ENCODE results near the gene TMEM63C.
"Not testable (repeated sequence)": the region's sequence is repeated elsewhere in the genome, so short reads cannot be mapped to it uniquely, and the experiment has no call there.

Gene TMEM63C

DNA sequence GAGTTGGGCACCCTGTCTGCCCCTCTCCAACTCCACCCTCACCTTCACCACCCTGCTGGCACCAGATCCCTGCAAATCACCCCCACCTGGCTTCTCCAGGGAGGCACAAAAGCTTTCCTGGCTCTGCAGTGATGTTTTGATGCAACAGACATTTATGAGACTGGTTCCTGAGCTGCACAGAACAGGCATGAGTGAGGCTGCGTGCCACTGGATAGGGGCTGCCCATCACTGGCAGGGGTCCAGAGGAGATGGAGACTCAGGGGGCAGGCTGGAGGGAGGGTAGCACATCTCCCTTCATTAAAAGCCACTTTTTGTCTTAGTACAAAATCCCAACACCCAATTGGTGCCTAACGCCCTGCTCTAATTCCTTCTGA, 22.7 kb upstream of the TMEM63C start:
- H3K9ac ChIP-seq (ENCODE audit: low read length) = no peak overlapping the region
- peaks cover 39% of the 10 kb centered on the region for H3K27me3 ChIP-seq (replicated peaks; ENCODE audit: control insufficient read depth, insufficient read depth, low read length)
- H3K36me3 ChIP-seq (ENCODE audit: control insufficient read depth, insufficient read depth, low read length, severe bottlenecking) = no peaks in the 10 kb centered on the region
- no peak overlapping the region for H3K4me3 ChIP-seq (ENCODE audit: low read length)
- no peaks in the 10 kb centered on the region for H3K9me3 ChIP-seq (ENCODE audit: control insufficient read depth, low read length)
- no peak for DNase-seq (ENCODE audit: low read depth)
- peaks cover 9% of the 10 kb centered on the region for H3K4me1 ChIP-seq (ENCODE audit: control insufficient read depth, insufficient read depth, low read length)

DNA sequence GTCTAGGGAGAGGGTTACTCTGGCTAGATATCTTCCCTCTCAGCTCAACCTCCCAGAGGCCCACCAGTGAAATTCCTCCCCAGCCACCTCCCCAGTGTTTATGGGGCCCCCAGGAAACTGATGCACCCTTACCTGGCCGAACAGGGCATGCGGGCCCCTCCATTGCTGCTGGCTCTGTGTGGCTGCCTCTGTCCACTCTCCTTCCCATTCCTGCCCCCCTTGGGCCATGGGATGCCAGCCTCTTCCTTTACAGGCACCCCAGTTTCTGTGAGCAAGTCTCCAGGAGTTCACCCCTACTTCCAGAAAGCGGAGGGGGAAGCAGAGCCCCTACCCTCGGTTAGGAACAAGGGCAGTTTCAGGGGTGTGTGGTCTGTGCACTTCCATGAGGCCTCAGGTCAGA, 20.6 kb upstream of the TMEM63C start:
- Histone ChIP-seq H3K9ac (ENCODE audit: low read length) (no peak overlapping the region), H3K36me3 (ENCODE audit: control insufficient read depth, insufficient read depth, low read length, severe bottlenecking) (no peaks in the 10 kb centered on the region), H3K27me3 (replicated peaks; ENCODE audit: control insufficient read depth, insufficient read depth, low read length) (peaks cover 19% of the 10 kb centered on the region)

DNA sequence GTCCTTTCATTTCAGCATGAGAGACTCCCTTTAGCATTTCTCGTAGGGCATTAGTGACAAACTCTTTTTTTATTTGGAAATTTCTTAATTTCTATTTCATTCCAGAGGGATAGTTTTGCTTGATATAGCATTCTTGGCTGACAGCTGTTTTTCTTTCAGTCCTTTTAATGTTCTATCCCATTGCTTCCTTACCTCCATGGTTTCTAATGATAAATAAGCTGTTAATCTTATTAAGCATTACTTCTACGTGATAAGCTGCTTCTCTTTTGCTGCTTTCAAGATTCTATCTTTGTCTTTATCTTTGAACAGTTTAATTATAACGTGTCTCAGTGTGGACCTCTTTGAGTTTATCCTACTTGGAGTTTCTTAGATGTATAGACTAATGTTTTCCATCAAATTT, 11.6 kb upstream of the TMEM63C start:
- no peak overlapping the region for H3K4me3 ChIP-seq (ENCODE audit: low read length)
- H3K9ac ChIP-seq (ENCODE audit: low read length) = no peak overlapping the region
- no peak for DNase-seq (ENCODE audit: low read depth)
- H3K36me3 ChIP-seq (ENCODE audit: control insufficient read depth, insufficient read depth, low read length, severe bottlenecking) = no peaks in the 10 kb centered on the region
- H3K27me3 ChIP-seq (replicated peaks; ENCODE audit: control insufficient read depth, insufficient read depth, low read length) = peaks cover 9% of the 10 kb centered on the region
- no peaks in the 10 kb centered on the region for H3K4me1 ChIP-seq (ENCODE audit: control insufficient read depth, insufficient read depth, low read length)
- H3K9me3 ChIP-seq (ENCODE audit: control insufficient read depth, low read length) = peaks cover 21% of the 10 kb centered on the region

More for the DNA sequence above, 20.6 kb upstream of the TMEM63C start:
- H3K4me3 ChIP-seq (ENCODE audit: low read length) = no peak overlapping the region
- peaks cover 9% of the 10 kb centered on the region for H3K4me1 ChIP-seq (ENCODE audit: control insufficient read depth, insufficient read depth, low read length)
- no peak for DNase-seq (ENCODE audit: low read depth)
- no peaks in the 10 kb centered on the region for H3K9me3 ChIP-seq (ENCODE audit: control insufficient read depth, low read length)

DNA sequence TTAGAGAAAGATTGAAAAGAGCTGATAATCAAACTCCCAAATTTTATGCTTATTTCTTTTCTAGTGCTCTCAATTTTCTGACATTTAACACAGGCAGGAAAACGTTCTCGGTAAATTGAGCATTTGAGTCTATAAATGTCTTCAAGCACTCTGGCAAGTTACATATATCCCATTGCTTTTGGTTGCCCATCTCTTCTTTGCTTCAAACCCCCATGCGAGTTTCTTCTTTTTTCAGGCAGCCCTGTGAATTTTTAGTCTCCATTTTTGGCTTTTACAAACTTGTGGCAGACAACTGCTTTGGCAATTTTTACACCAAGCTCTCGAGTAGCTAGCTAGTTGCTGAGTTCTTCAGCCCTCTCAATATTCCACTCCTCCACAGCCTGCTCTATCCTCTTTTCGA, 8.7 kb upstream of the TMEM63C start:
- H3K27me3 ChIP-seq (replicated peaks; ENCODE audit: control insufficient read depth, insufficient read depth, low read length) = peaks cover 13% of the 10 kb centered on the region
- H3K9me3 ChIP-seq (ENCODE audit: control insufficient read depth, low read length) = peaks cover 21% of the 10 kb centered on the region
- H3K4me1 ChIP-seq (ENCODE audit: control insufficient read depth, insufficient read depth, low read length) = no peaks in the 10 kb centered on the region
- DNase-seq (ENCODE audit: low read depth) = no peak
- H3K9ac ChIP-seq (ENCODE audit: low read length) = no peak overlapping the region
- H3K36me3 ChIP-seq (ENCODE audit: control insufficient read depth, insufficient read depth, low read length, severe bottlenecking) = no peaks in the 10 kb centered on the region
- H3K4me3 ChIP-seq (ENCODE audit: low read length) = no peak overlapping the region

DNA sequence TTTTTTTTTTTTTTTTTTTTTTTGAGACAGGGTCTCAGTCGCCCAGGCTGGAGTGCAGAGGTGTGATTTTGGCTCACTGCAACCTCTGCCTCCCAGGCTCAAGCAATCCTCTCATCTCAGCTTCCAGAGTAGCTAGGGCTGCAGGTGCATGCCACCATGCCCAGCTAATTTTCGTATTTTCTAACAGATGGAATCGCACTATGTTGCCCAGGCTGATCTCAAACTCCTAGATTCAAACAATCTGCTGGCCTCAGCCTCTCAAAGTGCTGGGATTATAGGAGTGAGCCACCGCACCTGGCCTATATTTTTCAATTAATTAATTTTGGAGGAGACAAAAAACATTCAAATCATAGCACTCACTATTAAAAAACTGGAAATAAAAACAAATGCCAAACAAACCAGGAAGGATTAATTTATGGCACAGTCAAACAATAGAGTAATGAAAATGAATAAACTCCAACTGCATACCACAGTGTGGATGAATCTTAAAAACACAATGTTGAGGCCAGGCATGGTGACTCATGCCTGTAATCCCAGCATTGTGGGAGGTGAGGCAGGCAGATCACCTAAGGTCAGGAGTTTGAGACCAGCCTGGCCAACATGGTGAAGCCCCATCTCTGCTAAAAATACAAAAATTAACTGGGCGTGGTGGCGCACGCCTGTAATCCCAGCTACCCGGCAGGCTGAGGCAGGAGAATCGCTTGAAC, 7.5 kb upstream of the TMEM63C start:
- H3K36me3 ChIP-seq (ENCODE audit: control insufficient read depth, insufficient read depth, low read length, severe bottlenecking); DNase-seq (ENCODE audit: low read depth): not testable (repeated sequence)
- H3K27me3 ChIP-seq (replicated peaks; ENCODE audit: control insufficient read depth, insufficient read depth, low read length) = peaks cover 13% of the 10 kb centered on the region

DNA sequence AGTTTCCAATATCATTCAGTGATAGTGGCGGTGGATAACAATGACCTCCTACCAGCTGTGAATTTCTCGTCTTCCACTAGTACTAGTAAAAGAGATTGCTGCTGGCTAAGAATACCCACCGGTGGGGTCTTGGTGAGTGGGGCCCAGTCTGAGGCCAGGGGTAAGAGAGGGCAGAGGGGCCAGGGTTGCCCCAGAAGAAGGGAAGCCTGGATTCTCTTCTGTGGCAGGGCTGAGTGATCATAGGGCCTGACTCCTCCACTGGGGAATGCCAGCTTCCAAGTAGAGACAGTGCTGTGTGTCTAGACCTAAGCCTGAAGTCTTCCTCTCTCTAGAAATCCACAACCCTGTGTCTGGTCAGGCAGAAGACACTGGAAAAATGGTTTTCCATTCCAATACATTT, 5.8 kb upstream of the TMEM63C start:
- H3K9me3 ChIP-seq (ENCODE audit: control insufficient read depth, low read length) = peaks cover 4% of the 10 kb centered on the region
- no peaks in the 10 kb centered on the region for H3K4me1 ChIP-seq (ENCODE audit: control insufficient read depth, insufficient read depth, low read length)
- peaks cover 18% of the 10 kb centered on the region for H3K27me3 ChIP-seq (replicated peaks; ENCODE audit: control insufficient read depth, insufficient read depth, low read length)
- H3K4me3 ChIP-seq (ENCODE audit: low read length) = no peak overlapping the region
- no peak for DNase-seq (ENCODE audit: low read depth)
- no peak overlapping the region for H3K9ac ChIP-seq (ENCODE audit: low read length)
- H3K36me3 ChIP-seq (ENCODE audit: control insufficient read depth, insufficient read depth, low read length, severe bottlenecking) = no peaks in the 10 kb centered on the region

More for the DNA sequence above, 7.5 kb upstream of the TMEM63C start:
- not testable (repeated sequence) for H3K4me3 ChIP-seq (ENCODE audit: low read length); H3K9ac ChIP-seq (ENCODE audit: low read length); H3K4me1 ChIP-seq (ENCODE audit: control insufficient read depth, insufficient read depth, low read length)
- peaks cover 19% of the 10 kb centered on the region for H3K9me3 ChIP-seq (ENCODE audit: control insufficient read depth, low read length)

DNA sequence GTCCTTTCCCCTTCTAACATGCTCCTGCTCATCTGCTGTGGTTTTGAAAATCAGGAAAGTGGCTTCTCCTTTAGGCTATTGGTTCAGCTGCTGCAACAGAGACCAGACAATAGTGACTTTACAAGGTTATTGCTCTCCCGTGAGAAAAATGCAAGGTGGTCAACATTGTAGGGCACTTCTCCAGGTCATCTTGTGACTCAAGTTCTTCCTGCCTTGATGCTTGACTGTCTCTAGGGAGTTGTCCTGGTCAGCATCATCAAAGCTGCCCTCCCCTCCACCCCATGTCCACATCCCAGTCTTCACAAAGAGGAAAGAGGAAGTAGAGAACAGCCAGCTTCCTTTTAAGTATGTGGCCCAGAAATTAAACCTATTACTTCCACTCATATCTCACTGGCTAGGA, 3.9 kb upstream of the TMEM63C start:
- Histone ChIP-seq H3K27me3 (replicated peaks; ENCODE audit: control insufficient read depth, insufficient read depth, low read length) (peaks cover 36% of the 10 kb centered on the region), H3K4me3 (ENCODE audit: low read length) (no peak overlapping the region), H3K9ac (ENCODE audit: low read length) (no peak overlapping the region), H3K9me3 (ENCODE audit: control insufficient read depth, low read length) (no peaks in the 10 kb centered on the region), H3K4me1 (ENCODE audit: control insufficient read depth, insufficient read depth, low read length) (no peaks in the 10 kb centered on the region), H3K36me3 (ENCODE audit: control insufficient read depth, insufficient read depth, low read length, severe bottlenecking) (no peaks in the 10 kb centered on the region)
- DNase-seq (ENCODE audit: low read depth) = no peak

- DNase-seq (ENCODE audit: low read depth) = no peak
- Histone ChIP-seq H3K27me3 (replicated peaks; ENCODE audit: control insufficient read depth, insufficient read depth, low read length) (peaks cover 40% of the 10 kb centered on the region), H3K9ac (ENCODE audit: low read length) (no peak overlapping the region)
Measured at GRCh38 chr14:77178656-77179055, 2.9 kb upstream of the TMEM63C start.

GRCh38 chr14:77180726-77181602, 634 bp upstream of the TMEM63C start:
- Histone ChIP-seq H3K9ac (ENCODE audit: low read length) (no peak overlapping the region), H3K4me3 (ENCODE audit: low read length) (no peak overlapping the region), H3K4me1 (ENCODE audit: control insufficient read depth, insufficient read depth, low read length) (peaks cover 6% of the 10 kb centered on the region), H3K9me3 (ENCODE audit: control insufficient read depth, low read length) (no peaks in the 10 kb centered on the region), H3K36me3 (ENCODE audit: control insufficient read depth, insufficient read depth, low read length, severe bottlenecking) (no peaks in the 10 kb centered on the region), H3K27me3 (replicated peaks; ENCODE audit: control insufficient read depth, insufficient read depth, low read length) (peaks cover 52% of the 10 kb centered on the region)
- DNase-seq (ENCODE audit: low read depth) = no peak

More at GRCh38 chr14:77178656-77179055, 2.9 kb upstream of the TMEM63C start:
- H3K4me3 ChIP-seq (ENCODE audit: low read length) = no peak overlapping the region
- no peaks in the 10 kb centered on the region for H3K4me1 ChIP-seq (ENCODE audit: control insufficient read depth, insufficient read depth, low read length)
- no peaks in the 10 kb centered on the region for H3K9me3 ChIP-seq (ENCODE audit: control insufficient read depth, low read length)
- no peaks in the 10 kb centered on the region for H3K36me3 ChIP-seq (ENCODE audit: control insufficient read depth, insufficient read depth, low read length, severe bottlenecking)

GRCh38 chr14:77183896-77184295, 2.3 kb downstream of the TMEM63C start:
- Histone ChIP-seq H3K4me3 (ENCODE audit: low read length) (no peak overlapping the region), H3K4me1 (ENCODE audit: control insufficient read depth, insufficient read depth, low read length) (peaks cover 6% of the 10 kb centered on the region), H3K36me3 (ENCODE audit: control insufficient read depth, insufficient read depth, low read length, severe bottlenecking) (no peaks in the 10 kb centered on the region), H3K9ac (ENCODE audit: low read length) (no peak overlapping the region), H3K9me3 (ENCODE audit: control insufficient read depth, low read length) (no peaks in the 10 kb centered on the region), H3K27me3 (replicated peaks; ENCODE audit: control insufficient read depth, insufficient read depth, low read length) (peaks cover 61% of the 10 kb centered on the region)
- DNase-seq (ENCODE audit: low read depth) = no peak

DNA sequence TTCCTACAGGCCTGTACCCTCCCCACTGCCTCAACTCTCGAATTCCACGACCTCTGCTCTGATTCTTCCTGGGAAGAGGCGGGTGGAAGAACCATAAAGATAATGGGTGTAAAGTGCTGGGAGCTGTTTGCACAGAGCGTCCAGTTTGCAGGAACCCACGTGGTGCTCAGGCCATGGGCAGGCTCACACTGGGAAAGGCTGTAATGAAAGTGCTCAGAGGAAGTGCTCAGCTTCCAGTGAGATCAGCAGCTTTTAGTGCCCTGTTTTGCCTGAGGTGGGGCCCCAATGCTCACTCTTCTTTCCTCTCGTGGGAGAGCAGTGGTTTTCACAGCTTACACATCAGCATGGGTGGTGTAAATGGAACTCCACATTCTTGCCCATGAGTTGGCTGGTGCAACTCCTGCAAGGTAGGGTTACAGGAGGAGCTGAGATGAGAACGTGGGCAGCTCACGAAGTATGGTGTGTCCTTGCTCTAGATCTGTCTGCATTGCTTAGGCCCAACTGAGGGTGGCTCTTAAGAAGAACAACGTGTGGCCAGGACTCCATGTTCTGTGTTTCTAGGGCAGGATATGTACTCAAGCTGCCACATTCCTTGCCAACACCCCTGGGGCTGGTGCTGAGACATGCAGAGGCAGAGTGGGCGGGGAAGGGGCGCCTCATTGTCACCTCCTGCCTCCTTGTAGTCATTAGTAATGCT, 2.9 kb downstream of the TMEM63C start:
- H3K9me3 ChIP-seq (ENCODE audit: control insufficient read depth, low read length) = no peaks in the 10 kb centered on the region
- no peaks in the 10 kb centered on the region for H3K36me3 ChIP-seq (ENCODE audit: control insufficient read depth, insufficient read depth, low read length, severe bottlenecking)
- peaks cover 61% of the 10 kb centered on the region for H3K27me3 ChIP-seq (replicated peaks; ENCODE audit: control insufficient read depth, insufficient read depth, low read length)
- no peak for DNase-seq (ENCODE audit: low read depth)
- peaks cover 6% of the 10 kb centered on the region for H3K4me1 ChIP-seq (ENCODE audit: control insufficient read depth, insufficient read depth, low read length)
- H3K9ac ChIP-seq (ENCODE audit: low read length) = no peak overlapping the region
- H3K4me3 ChIP-seq (ENCODE audit: low read length) = no peak overlapping the region
